ENCODE results near the gene PDE6B.

The PDE6B gene

GRCh38 chr4:624705-625590 lies at the start of gene PDE6B:
Gene PDE6B (plus strand): TSS chr4:625573. CDS start chr4:625627, 54 bp downstream.
- no peak for DNase-seq (ENCODE audit: low read depth, low spot score)
- ChIA-PET CTCF (no interaction called here), POLR2A (no interaction called here)
- TF ChIP-seq, protein P1, sequence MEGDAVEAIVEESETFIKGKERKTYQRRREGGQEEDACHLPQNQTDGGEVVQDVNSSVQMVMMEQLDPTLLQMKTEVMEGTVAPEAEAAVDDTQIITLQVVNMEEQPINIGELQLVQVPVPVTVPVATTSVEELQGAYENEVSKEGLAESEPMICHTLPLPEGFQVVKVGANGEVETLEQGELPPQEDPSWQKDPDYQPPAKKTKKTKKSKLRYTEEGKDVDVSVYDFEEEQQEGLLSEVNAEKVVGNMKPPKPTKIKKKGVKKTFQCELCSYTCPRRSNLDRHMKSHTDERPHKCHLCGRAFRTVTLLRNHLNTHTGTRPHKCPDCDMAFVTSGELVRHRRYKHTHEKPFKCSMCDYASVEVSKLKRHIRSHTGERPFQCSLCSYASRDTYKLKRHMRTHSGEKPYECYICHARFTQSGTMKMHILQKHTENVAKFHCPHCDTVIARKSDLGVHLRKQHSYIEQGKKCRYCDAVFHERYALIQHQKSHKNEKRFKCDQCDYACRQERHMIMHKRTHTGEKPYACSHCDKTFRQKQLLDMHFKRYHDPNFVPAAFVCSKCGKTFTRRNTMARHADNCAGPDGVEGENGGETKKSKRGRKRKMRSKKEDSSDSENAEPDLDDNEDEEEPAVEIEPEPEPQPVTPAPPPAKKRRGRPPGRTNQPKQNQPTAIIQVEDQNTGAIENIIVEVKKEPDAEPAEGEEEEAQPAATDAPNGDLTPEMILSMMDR (IDR thresholded peaks at IDR 0.05; ENCODE audit: insufficient read depth, low read length, missing control alignments): no peak
- no peak within 1 kb of the TSS for H3K4me3 ChIP-seq (ENCODE audit: low read depth, low read length)

DNA sequence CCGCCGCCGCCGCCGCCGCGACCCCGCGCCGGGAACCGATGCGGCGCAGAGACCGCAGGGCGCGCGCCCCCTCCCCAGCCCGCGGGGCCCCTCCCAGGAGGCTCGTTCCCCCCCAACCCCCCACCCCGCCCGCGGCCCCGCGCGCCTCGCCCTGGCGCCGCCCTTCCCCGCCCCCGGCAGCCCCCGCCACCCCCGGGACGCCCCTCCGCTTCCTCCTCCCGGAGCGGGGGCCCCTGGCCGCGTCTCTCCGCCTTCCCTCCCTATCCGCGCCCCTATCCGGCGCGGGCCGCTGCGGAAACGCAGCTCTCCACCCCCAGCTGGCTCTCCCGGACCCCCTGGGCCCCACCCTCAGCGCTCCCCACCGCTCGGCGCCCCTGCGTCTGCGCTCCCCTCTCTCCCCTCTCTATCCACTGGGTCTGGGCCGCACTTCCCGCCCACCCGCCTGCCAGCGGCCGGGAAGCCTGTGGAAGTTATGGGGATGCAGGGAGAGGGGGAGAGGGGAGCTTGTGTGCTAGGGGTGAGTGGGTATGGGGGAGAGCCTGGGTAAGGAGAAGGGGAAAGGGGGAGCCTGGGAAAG lies 49.0 kb upstream of the PDE6B start, which contains the start of gene TMEM271:
Gene TMEM271, minus strand, starts transcription at position 51 of the 577 bp plus-strand sequence. CDS start 233 bp downstream, outside the sequence.
- no peak within 1 kb of the TSS; the same call in 1 of the 2 replicates for H3K4me3 ChIP-seq (ENCODE audit: low read depth, low read length)
- ChIA-PET POLR2A (no interaction called here), CTCF (no interaction called here)
- DNase-seq (ENCODE audit: low read depth, low spot score): no peak
- TF ChIP-seq, protein P1 (IDR thresholded peaks at IDR 0.05; ENCODE audit: insufficient read depth, low read length, missing control alignments): no peak

DNA sequence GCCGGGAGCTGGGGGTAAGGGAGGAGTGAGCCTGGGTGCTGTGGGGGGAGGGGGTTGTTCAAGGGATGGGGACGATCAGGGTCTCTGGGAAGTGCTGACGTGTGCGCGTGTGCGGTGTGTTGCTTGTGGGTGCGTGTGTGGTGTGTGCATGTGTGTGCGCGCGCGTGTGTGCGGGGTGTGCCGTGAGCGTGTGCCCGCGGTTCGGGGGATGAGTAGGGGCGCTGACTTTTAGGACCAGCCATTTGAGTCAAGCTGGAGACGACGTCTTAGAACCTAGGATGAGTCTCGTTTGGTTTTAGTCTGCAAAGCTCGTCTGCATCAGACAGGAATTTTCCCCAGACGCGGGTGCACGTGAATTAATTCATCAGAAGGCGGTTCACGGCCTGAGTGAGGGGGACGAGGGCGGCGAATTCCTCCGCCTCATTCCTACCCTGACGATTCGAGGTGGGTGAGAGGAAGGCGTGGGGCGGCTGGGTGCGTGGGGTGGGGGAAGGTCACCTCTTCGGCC lies 48.3 kb upstream of the PDE6B start:
- DNase-seq (ENCODE audit: low read depth, low spot score): no peak

DNA sequence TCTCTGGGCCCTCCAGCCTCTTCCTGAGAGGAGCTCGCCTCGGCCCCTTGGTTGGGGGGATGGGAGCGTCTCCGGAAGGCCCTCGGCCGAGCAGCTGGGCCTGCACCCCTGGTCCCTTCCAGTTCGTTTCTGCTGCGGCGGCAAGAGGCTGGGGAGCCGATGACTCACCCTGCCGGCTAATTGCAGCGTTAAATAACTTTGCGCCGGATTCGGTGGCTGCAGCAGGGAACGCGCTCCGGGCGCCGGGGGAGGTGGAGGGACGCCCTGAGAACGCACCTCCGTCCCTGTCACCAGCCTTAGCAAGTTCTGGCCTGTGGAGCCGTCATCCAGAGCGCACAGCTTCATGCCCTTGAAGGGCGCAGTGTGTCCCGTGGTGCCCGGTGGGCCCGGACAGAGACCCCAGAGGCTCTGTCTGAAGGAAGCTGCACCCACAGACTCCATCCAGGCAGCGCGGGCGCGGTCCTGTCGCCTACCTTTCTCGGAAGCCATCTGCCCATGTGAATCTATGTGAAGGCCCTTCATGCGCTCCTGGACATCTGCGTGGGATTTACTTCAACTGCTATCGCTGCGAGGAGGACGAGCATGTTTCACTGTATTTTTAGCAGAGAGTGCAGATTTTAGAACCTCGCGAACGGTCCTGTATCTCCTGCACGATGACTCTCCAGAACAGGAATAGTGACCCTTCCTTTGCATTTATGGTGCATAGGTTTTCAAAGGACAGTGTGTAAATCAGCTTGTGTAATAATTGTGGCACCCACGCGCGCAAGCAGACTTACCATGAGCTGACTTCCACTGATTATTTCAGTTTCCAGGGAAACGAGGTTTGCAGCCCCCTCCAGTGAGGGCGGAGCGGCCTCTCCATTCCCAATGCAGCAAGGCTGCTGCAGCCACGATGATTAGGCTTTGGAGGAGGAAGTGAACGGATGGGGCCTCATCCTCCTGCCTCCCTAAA lies 47.6 kb upstream of the PDE6B start:
- ChIA-PET CTCF (no interaction called here), POLR2A (no interaction called here)
- peak overlapping the region; percentile 15; the same call in 1 of the 2 replicates for H3K4me3 ChIP-seq (ENCODE audit: low read depth, low read length)
- TF ChIP-seq, protein P1 (IDR thresholded peaks at IDR 0.05; ENCODE audit: insufficient read depth, low read length, missing control alignments): no peak
- DNase-seq (ENCODE audit: low read depth, low spot score): no peak

More for the DNA sequence above, 48.3 kb upstream of the PDE6B start:
- peak overlapping the region; percentile 15; the same call in 1 of the 2 replicates for H3K4me3 ChIP-seq (ENCODE audit: low read depth, low read length)
- TF ChIP-seq, protein P1 (IDR thresholded peaks at IDR 0.05; ENCODE audit: insufficient read depth, low read length, missing control alignments): no peak
- POLR2A ChIA-PET: no interaction called here
- CTCF ChIA-PET: no interaction called here

DNA sequence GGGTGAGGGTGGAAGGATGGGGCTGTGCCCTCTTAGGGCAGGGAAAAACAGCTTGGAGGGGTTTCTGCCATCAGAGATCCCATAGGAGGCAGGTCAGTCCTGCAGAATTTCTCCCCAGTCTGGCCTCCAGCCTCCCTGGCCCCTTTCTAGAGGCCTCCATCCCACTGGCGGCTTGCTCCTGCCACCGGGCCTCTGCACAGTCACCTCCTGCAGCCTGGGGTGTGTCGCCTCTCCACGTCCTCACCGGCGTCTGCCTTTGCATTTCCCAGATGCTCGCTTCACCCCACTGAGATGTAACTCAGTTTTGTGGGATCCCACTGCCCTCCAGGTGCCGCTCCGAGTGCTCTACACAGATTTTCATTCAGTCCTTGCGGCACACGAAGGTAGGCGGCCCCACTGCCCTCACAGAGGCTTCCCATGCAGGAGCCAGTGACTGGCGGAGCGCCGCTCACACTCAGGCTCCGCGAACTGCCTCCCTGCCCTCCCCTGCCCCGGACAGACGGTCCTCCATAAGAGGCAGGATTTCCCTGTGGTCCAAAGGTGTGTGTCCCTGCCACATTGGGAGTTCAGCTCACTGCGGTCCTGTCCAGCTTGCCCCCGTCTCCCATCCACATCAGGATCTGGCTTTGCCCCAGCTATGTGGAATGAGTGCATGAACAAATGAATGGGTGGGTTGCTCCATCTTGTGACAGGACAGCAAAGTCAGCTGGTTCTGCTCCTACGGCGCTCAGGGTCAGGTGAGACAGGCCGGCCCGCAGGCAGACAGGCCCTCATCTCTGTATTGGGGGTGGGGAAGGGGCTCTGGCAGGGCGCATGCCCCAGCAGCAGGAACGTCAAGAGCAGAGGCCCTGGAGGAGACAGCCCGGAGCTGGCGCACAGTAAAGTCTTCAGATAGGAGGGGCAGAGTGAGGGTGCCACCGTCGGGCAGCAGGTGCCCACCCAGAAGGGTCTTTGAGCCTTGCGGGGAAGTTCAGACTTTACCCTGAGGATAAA lies 46.6 kb upstream of the PDE6B start:
- DNase-seq (ENCODE audit: low read depth, low spot score): no peak
- TF ChIP-seq, protein P1 (IDR thresholded peaks at IDR 0.05; ENCODE audit: insufficient read depth, low read length, missing control alignments): no peak
- H3K4me3 ChIP-seq (ENCODE audit: low read depth, low read length): no peak overlapping the region
- ChIA-PET POLR2A (no interaction called here), CTCF (no interaction called here)
